HEK293 (cell line): ENCODE results near the gene PTGR1.

Experiments used
- GLI2 ChIP-seq: fragments of 450-650 bp; formaldehyde crosslinking; IDR thresholded peaks from 2 replicates; pipeline ENCODE4; 2017; ENCODE audit warnings: missing biosample characterization, missing genetic modification characterization, low read depth, borderline replicate concordance
- INSM2 ChIP-seq: fragments of 450-650 bp; formaldehyde crosslinking; IDR thresholded peaks from 2 replicates; pipeline ENCODE4 v1.5.1; 2016; ENCODE audit warnings: missing biosample characterization, missing genetic modification characterization
- KLF10 ChIP-seq: fragments of 450-650 bp; IDR thresholded peaks from 2 replicates; pipeline ENCODE4 v1.5.1; 2018; ENCODE audit warnings: missing biosample characterization, mild to moderate bottlenecking, missing genetic modification characterization
- MYNN ChIP-seq: fragments of 450-650 bp; formaldehyde crosslinking; IDR thresholded peaks from 2 replicates; pipeline ENCODE4 v1.5.1; 2016; ENCODE audit warnings: missing biosample characterization, missing genetic modification characterization, borderline replicate concordance
- PRDM2 ChIP-seq: fragments of 450-650 bp; formaldehyde crosslinking; IDR thresholded peaks from 2 replicates; pipeline ENCODE4 v1.5.1; 2016; ENCODE audit warnings: missing biosample characterization, missing genetic modification characterization, borderline replicate concordance
- RBAK ChIP-seq: fragments of 450-650 bp; formaldehyde crosslinking; IDR thresholded peaks from 2 replicates; pipeline ENCODE4 v1.5.1; 2016; ENCODE audit warnings: missing biosample characterization, missing genetic modification characterization
- REPIN1 ChIP-seq: fragments of 450-650 bp; formaldehyde crosslinking; IDR thresholded peaks from 2 replicates; pipeline ENCODE4 v1.5.1; 2017; ENCODE audit warnings: missing biosample characterization, missing genetic modification characterization, low read depth
- ZBTB10 ChIP-seq: fragments of 450-650 bp; formaldehyde crosslinking; IDR thresholded peaks from 2 replicates; pipeline ENCODE4 v1.5.1; 2016; ENCODE audit warnings: missing biosample characterization, missing genetic modification characterization
- ZBTB11 ChIP-seq: fragments of 450-650 bp; formaldehyde crosslinking; conservative IDR thresholded peaks from 2 replicates; pipeline ENCODE4 v1.5.1; 2016; ENCODE audit warnings: low read depth, missing biosample characterization, missing genetic modification characterization
- ZNF112 ChIP-seq: fragments of 450-650 bp; formaldehyde crosslinking; IDR thresholded peaks from 2 replicates; pipeline ENCODE4 v1.5.0; 2017; ENCODE audit warnings: missing biosample characterization, missing genetic modification characterization
- ZNF184 ChIP-seq: fragments of 450-650 bp; IDR thresholded peaks from 2 replicates; pipeline ENCODE4 v1.5.1; 2018; ENCODE audit warnings: missing biosample characterization, mild to moderate bottlenecking, missing genetic modification characterization
- ZNF362 ChIP-seq: fragments of 450-650 bp; formaldehyde crosslinking; IDR thresholded peaks from 2 replicates; pipeline ENCODE4 v1.5.1; 2016; ENCODE audit warnings: missing biosample characterization, missing genetic modification characterization
- ZNF48 ChIP-seq: fragments of 450-650 bp; formaldehyde crosslinking; IDR thresholded peaks from 2 replicates; pipeline ENCODE4 v1.5.1; 2016; ENCODE audit warnings: missing biosample characterization, missing genetic modification characterization
- ZNF514 ChIP-seq: fragments of 450-650 bp; formaldehyde crosslinking; IDR thresholded peaks from 2 replicates; pipeline ENCODE4 v1.5.1; 2016; ENCODE audit warnings: missing biosample characterization, missing genetic modification characterization
- ZNF555 ChIP-seq: fragments of 450-650 bp; formaldehyde crosslinking; conservative IDR thresholded peaks from 2 replicates; pipeline ENCODE4 v1.5.1; 2017; ENCODE audit warnings: missing biosample characterization, mild to moderate bottlenecking, missing genetic modification characterization, inconsistent platforms
- ZNF560 ChIP-seq: fragments of 450-650 bp; formaldehyde crosslinking; IDR thresholded peaks from 2 replicates; pipeline ENCODE4 v1.5.1; 2017; ENCODE audit warnings: missing biosample characterization, missing genetic modification characterization, borderline replicate concordance
- ZNF624 ChIP-seq: fragments of 450-650 bp; formaldehyde crosslinking; IDR thresholded peaks from 2 replicates; pipeline ENCODE4 v1.5.1; 2017; ENCODE audit warnings: missing biosample characterization, missing genetic modification characterization
- ZNF707 ChIP-seq: fragments of 450-650 bp; formaldehyde crosslinking; IDR thresholded peaks from 2 replicates; pipeline ENCODE4 v1.5.1; 2016; ENCODE audit warnings: missing biosample characterization, missing genetic modification characterization
- ZNF843 ChIP-seq: fragments of 450-650 bp; formaldehyde crosslinking; IDR thresholded peaks from 2 replicates; pipeline ENCODE4 v1.5.1; 2016; ENCODE audit warnings: missing biosample characterization, missing genetic modification characterization
- TF ChIP-seq, protein P1 (sequence below): fragments of 450-650 bp; IDR thresholded peaks from 2 replicates; pipeline ENCODE4 v1.5.1; 2018; ENCODE audit warnings: missing biosample characterization, missing genetic modification characterization
- TF ChIP-seq, protein P2 (sequence below): fragments of 450-650 bp; formaldehyde crosslinking; IDR thresholded peaks from 2 replicates; pipeline ENCODE4 v1.5.1; 2016; ENCODE audit warnings: missing biosample characterization, missing genetic modification characterization

PTGR1 gene

GRCh38 chr9:111631214-111631971 is 31.9 kb upstream of the PTGR1 start, which contains the start of gene DNAJC25 (continued):
- TF ChIP-seq ZNF514 (no peak), ZNF707 (no peak), ZNF624 (tag by site-specific recombination) (no peak), ZNF843 (tag by site-specific recombination) (peak; percentile 7; the same call in 1 of the 2 replicates), GLI2 (tag by site-specific recombination) (no peak), ZNF184 (tag by site-specific recombination) (no peak), ZNF362 (tag by site-specific recombination) (no peak), MYNN (tag by site-specific recombination) (no peak), PRDM2 (tag by site-specific recombination) (no peak), ZBTB11 (tag by site-specific recombination) (no peak), REPIN1 (tag by site-specific recombination) (no peak), KLF10 (tag by site-specific recombination) (peak; percentile 27; the same call in 1 of the 2 replicates), ZNF112 (tag by site-specific recombination) (no peak), ZNF555 (no peak), ZNF560 (tag by site-specific recombination) (no peak), ZNF48 (tag by site-specific recombination) (no peak), ZBTB10 (tag by site-specific recombination) (no peak), RBAK (tag by site-specific recombination) (no peak), INSM2 (no peak)
- TF ChIP-seq, protein P1, sequence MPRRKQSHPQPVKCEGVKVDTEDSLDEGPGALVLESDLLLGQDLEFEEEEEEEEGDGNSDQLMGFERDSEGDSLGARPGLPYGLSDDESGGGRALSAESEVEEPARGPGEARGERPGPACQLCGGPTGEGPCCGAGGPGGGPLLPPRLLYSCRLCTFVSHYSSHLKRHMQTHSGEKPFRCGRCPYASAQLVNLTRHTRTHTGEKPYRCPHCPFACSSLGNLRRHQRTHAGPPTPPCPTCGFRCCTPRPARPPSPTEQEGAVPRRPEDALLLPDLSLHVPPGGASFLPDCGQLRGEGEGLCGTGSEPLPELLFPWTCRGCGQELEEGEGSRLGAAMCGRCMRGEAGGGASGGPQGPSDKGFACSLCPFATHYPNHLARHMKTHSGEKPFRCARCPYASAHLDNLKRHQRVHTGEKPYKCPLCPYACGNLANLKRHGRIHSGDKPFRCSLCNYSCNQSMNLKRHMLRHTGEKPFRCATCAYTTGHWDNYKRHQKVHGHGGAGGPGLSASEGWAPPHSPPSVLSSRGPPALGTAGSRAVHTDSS (tag by site-specific recombination) = no peak
- TF ChIP-seq, protein P2, sequence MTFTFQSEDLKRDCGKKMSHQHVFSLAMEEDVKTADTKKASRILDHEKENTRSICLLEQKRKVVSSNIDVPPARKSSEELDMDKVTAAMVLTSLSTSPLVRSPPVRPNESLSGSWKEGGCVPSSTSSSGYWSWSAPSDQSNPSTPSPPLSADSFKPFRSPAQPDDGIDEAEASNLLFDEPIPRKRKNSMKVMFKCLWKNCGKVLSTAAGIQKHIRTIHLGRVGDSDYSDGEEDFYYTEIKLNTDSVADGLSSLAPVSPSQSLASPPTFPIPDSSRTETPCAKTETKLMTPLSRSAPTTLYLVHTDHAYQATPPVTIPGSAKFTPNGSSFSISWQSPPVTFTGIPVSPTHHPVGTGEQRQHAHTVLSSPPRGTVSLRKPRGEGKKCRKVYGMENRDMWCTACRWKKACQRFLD (tag by site-specific recombination) = no peak
